Natural killer cell (primary cell): ENCODE results near the gene LBH. TPM values are rescaled to one million over a fixed set of nuclear protein-coding genes. Genes with fewer than 3 reads are reported as not detected.

Experiments used
- ATAC-seq, 3 donors: fragments of 150-1000 bp in 2 of 3; fragments of 200-7000 bp in 1 of 3; cut with Tn5 transposase; 1 replicate in 1 of 3; 2 replicates in 2 of 3; pipeline ENCODE4 v1.10.0; 2021; ENCODE audit warnings: mild to moderate bottlenecking in 2 of 3, moderate library complexity in 2 of 3
- DNase-seq, 2 donors: peaks; one replicate each; pipeline versions ENCODE4 v3.0.0 to v3.0.0-alpha.2; 2013 to 2021; ENCODE audit warnings: mixed read lengths in 1 of 2
- H3K27ac ChIP-seq: one replicate; pipeline ENCODE4 v1.5.1; 2013; ENCODE audit warnings: mild to moderate bottlenecking, low read length
- H3K27me3 ChIP-seq: one replicate; pipeline ENCODE4 v1.6.1; 2013; ENCODE audit warnings: low read length; ENCODE audit not compliant: control insufficient read depth, insufficient read depth
- H3K36me3 ChIP-seq: one replicate; pipeline ENCODE4 v1.6.1; 2013; ENCODE audit warnings: low read length; ENCODE audit not compliant: control insufficient read depth, insufficient read depth
- H3K4me1 ChIP-seq: one replicate; pipeline ENCODE4 v1.6.1; 2013; ENCODE audit warnings: low read length; ENCODE audit not compliant: control insufficient read depth, insufficient read depth
- H3K4me3 ChIP-seq: one replicate; pipeline ENCODE4 v1.5.1; 2013; ENCODE audit warnings: low read length
- H3K9me3 ChIP-seq: one replicate; pipeline ENCODE4 v1.6.1; 2013; ENCODE audit warnings: low read length; ENCODE audit not compliant: control insufficient read depth, insufficient read depth
- H3K27ac Mint-ChIP-seq, 2 donors: one replicate each; pipeline ENCODE4 v1.8.0; 2022; ENCODE audit warnings: mild to moderate bottlenecking in 2 of 2, mixed read lengths in 2 of 2, moderate library complexity in 1 of 2
- H3K27me3 Mint-ChIP-seq, 2 donors: one replicate each; pipeline ENCODE4 v1.8.0; 2022; ENCODE audit warnings: low read depth in 2 of 2, mixed read lengths in 2 of 2
- H3K36me3 Mint-ChIP-seq: one replicate; pipeline ENCODE4 v1.8.0; 2022; ENCODE audit warnings: mixed read lengths
- H3K4me1 Mint-ChIP-seq, 2 donors: one replicate each; pipeline ENCODE4 v1.8.0; 2022; ENCODE audit warnings: mixed read lengths in 2 of 2
- H3K4me3 Mint-ChIP-seq: one replicate; pipeline ENCODE4 v1.8.0; 2022; ENCODE audit warnings: mild to moderate bottlenecking, moderate library complexity, mixed read lengths
- H3K9me3 Mint-ChIP-seq, 2 donors: one replicate each; pipeline ENCODE4 v1.8.0; 2022; ENCODE audit warnings: mixed read lengths in 2 of 2
- CTCF ChIP-seq: fragments of 200-600 bp; IDR thresholded peaks from one replicate; pipeline ENCODE4 v1.8.0; 2022; ENCODE audit warnings: antibody characterized with exemption
- WGBS: methylation state at CpG from one replicate; pipeline ENCODE4 v1.1.7; 2013; ENCODE audit warnings: missing lambda C conversion rate; ENCODE audit not compliant: insufficient coverage; 5-methylcytosine and 5-hydroxymethylcytosine counted together
- intact Hi-C: fragments of 100-400 bp; cut with micrococcal nuclease; formaldehyde crosslinking; loops from one replicate; pipeline ENCODE4 v1.14.2; 2022
- total RNA-seq, 4 donors: library from RNA; stranded (reverse); fragments of 120-200 nt in 1 of 4; gene quantifications; one replicate each; pipeline versions ENCODE4 v1.2.3 to v1.2.4, GENCODE V29; 2013 to 2022

LBH gene
- total RNA-seq, 3 donors from 2014 or later (not counting 1 experiment from before 2014, with no cell fraction given) = 157 to 197 (median 158) TPM

GRCh38 chr2:30300456-30301221 is 69.3 kb downstream of the LBH start:
- Mint-ChIP-seq H3K9me3 (no peaks in the 10 kb centered on the region), H3K36me3 (no peaks in the 10 kb centered on the region), H3K4me1 (peaks cover 0 to 5% of the 10 kb centered on the region in 2 donors), H3K27me3 (no peaks in the 10 kb centered on the region), H3K4me3 (no peak overlapping the region), H3K27ac (no peak overlapping the region)
- Histone ChIP-seq H3K27me3 (no peaks in the 10 kb centered on the region), H3K36me3 (no peaks in the 10 kb centered on the region), H3K4me3 (no peak overlapping the region), H3K9me3 (no peaks in the 10 kb centered on the region), H3K4me1 (no peaks in the 10 kb centered on the region), H3K27ac (no peak overlapping the region)
- 93% methylated on average over 6 of the region's 6 CpGs for WGBS
- no peak for DNase-seq
- no peak for ATAC-seq
- intact Hi-C loops = no loop called here
- no peak for TF ChIP-seq CTCF

DNA sequence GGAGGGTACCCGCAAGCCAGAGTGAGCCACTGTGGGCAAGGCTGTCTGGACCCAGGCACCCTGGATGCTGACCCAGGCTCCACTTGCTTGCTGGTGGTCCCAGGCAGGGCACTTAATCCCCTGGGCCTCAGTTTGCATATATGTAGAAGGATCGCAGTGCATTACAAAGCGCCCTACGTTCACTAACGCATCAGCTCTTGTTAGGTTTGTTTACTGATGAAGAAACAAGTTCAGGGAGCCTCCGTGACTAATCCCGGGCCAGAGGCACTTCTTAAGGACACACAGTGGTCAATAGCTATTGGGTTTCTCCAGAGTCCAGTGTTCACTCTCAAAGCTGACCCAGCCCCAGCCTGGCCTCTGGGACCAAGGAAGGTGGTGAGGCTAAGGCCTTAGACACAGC is 70.2 kb downstream of the LBH start:
- intact Hi-C loops = no loop called here

DNA sequence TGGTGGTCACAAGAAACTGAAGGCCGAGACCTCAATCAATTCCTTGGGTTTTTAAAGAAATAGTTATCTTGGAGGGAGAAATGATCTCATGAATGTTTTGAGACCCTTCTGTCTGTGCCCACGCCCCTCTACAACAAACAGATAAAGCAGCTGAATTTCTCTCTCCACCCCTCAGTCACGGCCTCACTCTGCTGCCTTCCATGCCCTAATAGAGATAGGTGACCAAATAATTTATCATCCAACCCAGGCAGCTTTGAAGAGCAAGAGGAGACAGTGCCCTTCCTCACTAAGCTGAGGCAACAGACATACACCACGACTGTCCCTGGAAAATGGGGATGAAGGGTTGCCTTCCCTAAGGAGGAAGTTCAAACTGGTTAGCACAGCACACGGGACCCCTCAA is 71.2 kb downstream of the LBH start:
- no peak overlapping the region for H3K4me3 Mint-ChIP-seq
- no peaks in the 10 kb centered on the region for H3K9me3 Mint-ChIP-seq
- no peaks in the 10 kb centered on the region for H3K36me3 Mint-ChIP-seq
- H3K4me3 ChIP-seq = no peak overlapping the region
- 90% methylated on average over 5 of the region's 5 CpGs for WGBS
- H3K27ac Mint-ChIP-seq = no peak overlapping the region
- no peaks in the 10 kb centered on the region for H3K27me3 ChIP-seq
- no peak for DNase-seq
- no peaks in the 10 kb centered on the region for H3K9me3 ChIP-seq
- H3K27me3 Mint-ChIP-seq = no peaks in the 10 kb centered on the region
- intact Hi-C loops = no loop called here
- no peak for ATAC-seq
- H3K27ac ChIP-seq = no peak overlapping the region
- H3K4me1 ChIP-seq = no peaks in the 10 kb centered on the region
- no peaks in the 10 kb centered on the region for H3K36me3 ChIP-seq
- no peaks in the 10 kb centered on the region for H3K4me1 Mint-ChIP-seq
- no peak for TF ChIP-seq CTCF

More for the DNA sequence above, 70.2 kb downstream of the LBH start:
- Histone ChIP-seq H3K4me1 (no peaks in the 10 kb centered on the region), H3K27me3 (no peaks in the 10 kb centered on the region), H3K36me3 (no peaks in the 10 kb centered on the region), H3K4me3 (no peak overlapping the region), H3K27ac (no peak overlapping the region), H3K9me3 (no peaks in the 10 kb centered on the region)
- Mint-ChIP-seq H3K4me1 (peaks cover 0 to 5% of the 10 kb centered on the region in 2 donors), H3K4me3 (no peak overlapping the region), H3K36me3 (no peaks in the 10 kb centered on the region), H3K27me3 (no peaks in the 10 kb centered on the region), H3K9me3 (no peaks in the 10 kb centered on the region), H3K27ac (no peak overlapping the region)
- DNase-seq = no peak
- 96% methylated on average over 7 of the region's 7 CpGs for WGBS
- no peak for ATAC-seq
- TF ChIP-seq CTCF = no peak

- intact Hi-C loops = no loop called here
- no peak for TF ChIP-seq CTCF
- 94% methylated on average over 11 of the region's 11 CpGs for WGBS
- no peak overlapping the region for H3K27ac ChIP-seq
- Mint-ChIP-seq H3K27me3 (no peaks in the 10 kb centered on the region), H3K4me1 (peaks cover 4 to 5% of the 10 kb centered on the region in 2 donors), H3K9me3 (no peaks in the 10 kb centered on the region), H3K4me3 (no peak overlapping the region), H3K27ac (no peak overlapping the region), H3K36me3 (no peaks in the 10 kb centered on the region)
- no peaks in the 10 kb centered on the region for H3K9me3 ChIP-seq
- H3K4me1 ChIP-seq = no peaks in the 10 kb centered on the region
- ATAC-seq (no peak), DNase-seq (no peak)
- H3K36me3 ChIP-seq = no peaks in the 10 kb centered on the region
- H3K4me3 ChIP-seq = no peak overlapping the region
- H3K27me3 ChIP-seq = no peaks in the 10 kb centered on the region
Observed at GRCh38 chr2:30303095-30303494, 71.8 kb downstream of the LBH start.
